ENCODE data around the gene KCNMB4. TPM values are rescaled to one million over a fixed set of nuclear protein-coding genes. Genes with fewer than 3 reads are reported as not detected.

Gene KCNMB4
- total RNA-seq, 3 donors from 2014 or later (not counting 1 experiment from before 2014, with no cell fraction given) = 0.43 TPM; not detected in 2

DNA sequence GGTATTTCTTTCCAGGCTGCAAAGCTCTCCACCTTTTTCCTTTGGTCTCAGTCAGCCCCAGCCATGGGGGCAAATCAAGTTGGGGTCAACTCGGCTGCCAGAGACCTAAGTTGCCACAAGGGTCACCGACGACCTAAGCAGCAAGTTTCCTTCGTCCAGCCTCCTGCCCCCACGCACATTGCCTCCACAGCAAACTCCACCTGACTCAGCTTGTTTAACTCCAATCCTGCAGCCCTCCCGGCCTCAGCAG, 767 bp upstream of the KCNMB4 start:
- Mint-ChIP-seq H3K27ac (no peak overlapping the region), H3K4me3 (peak overlapping the region; percentile 84), H3K36me3 (no peaks in the 10 kb centered on the region), H3K27me3 (ENCODE audit: low read depth in 2 of 2) (peaks cover 15 to 28% of the 10 kb centered on the region in 2 donors), H3K9me3 (no peaks in the 10 kb centered on the region), H3K4me1 (peaks cover 10 to 20% of the 10 kb centered on the region in 2 donors)
- H3K4me3 ChIP-seq (ENCODE audit: low read length) = peak overlapping the region; percentile 65
- intact Hi-C loops (cut with micrococcal nuclease) = loop anchor here (5.0 kb wide), 1 partner anchor 313 kb away; no protein-coding TSS in a partner anchor
- H3K36me3 ChIP-seq (ENCODE audit: control insufficient read depth, insufficient read depth, low read length) = no peaks in the 10 kb centered on the region
- peaks cover 18% of the 10 kb centered on the region for H3K27me3 ChIP-seq (ENCODE audit: control insufficient read depth, insufficient read depth, low read length)
- ATAC-seq (no peak), DNase-seq (no peak)
- no peaks in the 10 kb centered on the region for H3K9me3 ChIP-seq (ENCODE audit: control insufficient read depth, insufficient read depth, low read length)
- TF ChIP-seq, protein P1, sequence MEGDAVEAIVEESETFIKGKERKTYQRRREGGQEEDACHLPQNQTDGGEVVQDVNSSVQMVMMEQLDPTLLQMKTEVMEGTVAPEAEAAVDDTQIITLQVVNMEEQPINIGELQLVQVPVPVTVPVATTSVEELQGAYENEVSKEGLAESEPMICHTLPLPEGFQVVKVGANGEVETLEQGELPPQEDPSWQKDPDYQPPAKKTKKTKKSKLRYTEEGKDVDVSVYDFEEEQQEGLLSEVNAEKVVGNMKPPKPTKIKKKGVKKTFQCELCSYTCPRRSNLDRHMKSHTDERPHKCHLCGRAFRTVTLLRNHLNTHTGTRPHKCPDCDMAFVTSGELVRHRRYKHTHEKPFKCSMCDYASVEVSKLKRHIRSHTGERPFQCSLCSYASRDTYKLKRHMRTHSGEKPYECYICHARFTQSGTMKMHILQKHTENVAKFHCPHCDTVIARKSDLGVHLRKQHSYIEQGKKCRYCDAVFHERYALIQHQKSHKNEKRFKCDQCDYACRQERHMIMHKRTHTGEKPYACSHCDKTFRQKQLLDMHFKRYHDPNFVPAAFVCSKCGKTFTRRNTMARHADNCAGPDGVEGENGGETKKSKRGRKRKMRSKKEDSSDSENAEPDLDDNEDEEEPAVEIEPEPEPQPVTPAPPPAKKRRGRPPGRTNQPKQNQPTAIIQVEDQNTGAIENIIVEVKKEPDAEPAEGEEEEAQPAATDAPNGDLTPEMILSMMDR (IDR thresholded peaks at IDR 0.05) = no peak
- no peak overlapping the region for H3K27ac ChIP-seq (ENCODE audit: low read length)
- WGBS (ENCODE audit: insufficient coverage) = under 1% methylated on average over 6 of the region's 6 CpGs
- H3K4me1 ChIP-seq (ENCODE audit: control insufficient read depth, insufficient read depth, low read length) = peaks cover 14% of the 10 kb centered on the region

GRCh38 chr12:70366581-70367257, 629 bp downstream of the KCNMB4 start:
- Mint-ChIP-seq H3K4me3 (peak overlapping the region; percentile 90), H3K36me3 (no peaks in the 10 kb centered on the region), H3K9me3 (no peaks in the 10 kb centered on the region), H3K27me3 (ENCODE audit: low read depth in 2 of 2) (peaks cover 16 to 28% of the 10 kb centered on the region in 2 donors), H3K4me1 (peaks cover 10 to 20% of the 10 kb centered on the region in 2 donors), H3K27ac (peak overlapping the region in 1 of 2 donors; percentile 84)
- Histone ChIP-seq H3K27ac (ENCODE audit: low read length) (no peak overlapping the region), H3K36me3 (ENCODE audit: control insufficient read depth, insufficient read depth, low read length) (no peaks in the 10 kb centered on the region), H3K4me3 (ENCODE audit: low read length) (peak overlapping the region; percentile 82), H3K9me3 (ENCODE audit: control insufficient read depth, insufficient read depth, low read length) (no peaks in the 10 kb centered on the region), H3K4me1 (ENCODE audit: control insufficient read depth, insufficient read depth, low read length) (peaks cover 14% of the 10 kb centered on the region), H3K27me3 (ENCODE audit: control insufficient read depth, insufficient read depth, low read length) (peaks cover 18% of the 10 kb centered on the region)
- ATAC-seq (peak; percentile 58 to 68 (median 58)), DNase-seq (peak; percentile 29 to 84)
- intact Hi-C loops (cut with micrococcal nuclease) = loop anchor here (5.0 kb wide), 1 partner anchor 314 kb away; no protein-coding TSS in a partner anchor
- WGBS (ENCODE audit: insufficient coverage) = under 1% methylated on average over 69 of the region's 69 CpGs
- TF ChIP-seq, protein P1 (IDR thresholded peaks at IDR 0.05) = no peak

DNA sequence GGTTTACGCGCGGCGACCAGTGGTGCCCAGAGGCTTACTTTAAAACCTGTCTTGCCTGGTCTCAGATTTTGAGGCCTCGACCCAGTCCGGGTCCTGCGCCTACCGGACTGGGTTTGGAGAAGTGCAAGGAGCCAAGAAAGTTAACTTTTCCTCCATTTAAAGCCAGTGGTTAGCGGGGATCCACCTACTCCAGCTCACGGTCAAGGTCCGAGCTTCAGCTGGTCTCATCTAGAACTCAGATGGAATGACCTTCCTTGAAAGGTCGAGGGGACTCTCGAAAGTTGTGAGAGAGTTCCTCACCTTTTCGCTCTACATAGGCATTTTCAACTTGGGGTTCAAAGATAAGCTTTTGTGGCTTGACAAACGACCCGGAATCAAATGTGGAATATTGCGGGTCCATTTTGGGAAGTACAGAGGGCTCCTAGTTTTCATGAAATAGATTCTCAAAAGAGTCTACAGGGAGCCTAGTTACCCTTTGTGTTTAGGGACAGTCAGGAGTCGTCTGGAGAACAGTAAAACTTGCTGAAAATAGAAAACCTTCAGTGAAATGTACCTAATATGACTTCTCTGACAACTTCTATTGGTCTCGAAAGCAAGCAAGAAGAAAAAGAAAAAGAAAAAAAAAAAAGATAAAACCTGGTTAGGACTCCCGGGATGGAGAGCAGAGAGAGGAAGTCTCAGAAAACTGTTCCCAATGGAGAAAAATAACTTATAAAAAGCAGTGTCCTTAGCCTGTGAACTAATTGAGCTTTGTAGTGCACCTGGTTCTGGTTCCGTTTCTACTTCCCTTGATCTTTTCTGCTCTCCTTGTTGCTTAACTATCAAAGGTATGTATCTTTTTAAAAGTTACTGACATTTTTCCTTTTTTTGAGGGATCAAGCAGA, 1.4 kb downstream of the KCNMB4 start:
- TF ChIP-seq, protein P1 (IDR thresholded peaks at IDR 0.05) = no peak
- no peak overlapping the region for H3K27ac ChIP-seq (ENCODE audit: low read length)
- peaks cover 10 to 20% of the 10 kb centered on the region in 2 donors for H3K4me1 Mint-ChIP-seq
- intact Hi-C loops (cut with micrococcal nuclease) = loop anchor here (5.0 kb wide), 1 partner anchor 315 kb away; no protein-coding TSS in a partner anchor
- H3K9me3 ChIP-seq (ENCODE audit: control insufficient read depth, insufficient read depth, low read length) = no peaks in the 10 kb centered on the region
- peak overlapping the region; percentile 90 for H3K4me3 Mint-ChIP-seq
- H3K36me3 Mint-ChIP-seq = no peaks in the 10 kb centered on the region
- peaks cover 22 to 34% of the 10 kb centered on the region in 2 donors for H3K27me3 Mint-ChIP-seq (ENCODE audit: low read depth in 2 of 2)
- H3K27me3 ChIP-seq (ENCODE audit: control insufficient read depth, insufficient read depth, low read length) = peaks cover 18% of the 10 kb centered on the region
- 14% methylated on average over 21 of the region's 21 CpGs for WGBS (ENCODE audit: insufficient coverage)
- H3K9me3 Mint-ChIP-seq = no peaks in the 10 kb centered on the region
- DNase-seq = no peak
- no peaks in the 10 kb centered on the region for H3K36me3 ChIP-seq (ENCODE audit: control insufficient read depth, insufficient read depth, low read length)
- H3K4me1 ChIP-seq (ENCODE audit: control insufficient read depth, insufficient read depth, low read length) = peaks cover 14% of the 10 kb centered on the region
- peak overlapping the region in 1 of 2 donors; percentile 84 for H3K27ac Mint-ChIP-seq
- ATAC-seq = no peak
- H3K4me3 ChIP-seq (ENCODE audit: low read length) = peak overlapping the region; percentile 82
